Activated T-cell treated with anti-CD3 and anti-CD28 coated beads for 48 hours (primary cell): ENCODE measurements around the gene BCL2L2.
A peak's percentile ranks its signal among the peaks of the same experiment; 100 is the strongest.

Experiments
- DNase-seq: peaks from one replicate; pipeline ENCODE4 v3.0.0-alpha.2; 2020; ENCODE audit warnings: low read depth

BCL2L2 gene

DNA sequence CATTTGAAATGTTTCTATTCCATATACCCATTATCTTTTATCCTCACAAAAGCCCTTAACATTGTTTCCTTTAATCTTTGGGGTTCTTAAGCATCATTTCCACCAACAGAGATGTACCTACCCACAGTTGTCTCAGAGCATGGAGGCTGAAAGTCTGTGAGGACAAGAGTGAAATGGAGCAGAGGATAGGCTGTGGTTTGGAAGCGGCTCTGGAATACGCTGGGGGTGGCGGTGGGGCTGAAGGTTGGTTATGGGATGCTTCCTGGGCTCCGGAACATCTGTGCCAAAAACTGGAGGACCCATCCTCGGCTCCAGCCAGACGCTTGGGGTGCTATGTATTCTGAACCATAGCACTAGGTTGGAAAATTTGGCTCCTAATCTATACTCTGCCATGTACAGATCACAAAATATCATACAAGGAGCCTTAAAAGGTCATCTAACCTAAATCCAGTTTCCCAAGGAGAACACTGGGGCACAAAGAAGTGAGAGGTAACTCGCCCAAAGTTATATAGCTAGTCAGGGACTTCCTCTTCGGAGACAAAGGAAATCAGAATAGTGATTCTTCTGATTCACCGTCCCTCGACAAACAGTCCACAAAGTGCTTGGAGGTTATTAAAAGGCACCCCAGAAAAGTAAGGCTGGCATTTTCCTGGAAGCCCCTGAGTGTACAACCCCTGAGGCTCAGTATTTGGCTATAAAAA is 6.5 kb upstream of the BCL2L2 start:
- no peak for DNase-seq

DNA sequence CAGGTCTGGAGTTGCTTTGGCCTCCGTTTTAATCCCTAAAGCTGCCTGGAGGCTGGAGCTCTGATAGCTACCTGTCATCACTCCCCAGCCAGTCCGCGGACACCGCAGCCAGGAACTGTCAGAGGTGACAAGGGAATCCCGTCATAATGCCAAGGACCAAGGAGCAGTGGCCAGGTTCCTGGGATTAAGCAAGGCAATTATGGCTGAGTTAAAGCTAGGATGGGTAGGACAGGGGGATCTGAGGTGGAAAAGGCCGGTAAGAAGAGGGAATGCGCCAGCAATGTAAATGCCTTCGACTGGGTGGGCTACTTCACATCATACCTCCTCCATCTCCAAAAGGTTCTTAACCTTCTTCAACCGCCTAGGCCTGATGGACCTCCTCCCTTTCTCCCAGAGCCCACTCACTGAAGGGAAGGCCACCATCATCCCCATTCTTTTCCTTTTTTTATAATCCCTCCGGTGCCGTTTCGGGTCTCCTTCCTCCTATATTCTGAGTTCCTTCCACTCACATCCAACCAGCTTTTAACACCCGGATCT is 5.9 kb upstream of the BCL2L2 start:
- no peak for DNase-seq

DNA sequence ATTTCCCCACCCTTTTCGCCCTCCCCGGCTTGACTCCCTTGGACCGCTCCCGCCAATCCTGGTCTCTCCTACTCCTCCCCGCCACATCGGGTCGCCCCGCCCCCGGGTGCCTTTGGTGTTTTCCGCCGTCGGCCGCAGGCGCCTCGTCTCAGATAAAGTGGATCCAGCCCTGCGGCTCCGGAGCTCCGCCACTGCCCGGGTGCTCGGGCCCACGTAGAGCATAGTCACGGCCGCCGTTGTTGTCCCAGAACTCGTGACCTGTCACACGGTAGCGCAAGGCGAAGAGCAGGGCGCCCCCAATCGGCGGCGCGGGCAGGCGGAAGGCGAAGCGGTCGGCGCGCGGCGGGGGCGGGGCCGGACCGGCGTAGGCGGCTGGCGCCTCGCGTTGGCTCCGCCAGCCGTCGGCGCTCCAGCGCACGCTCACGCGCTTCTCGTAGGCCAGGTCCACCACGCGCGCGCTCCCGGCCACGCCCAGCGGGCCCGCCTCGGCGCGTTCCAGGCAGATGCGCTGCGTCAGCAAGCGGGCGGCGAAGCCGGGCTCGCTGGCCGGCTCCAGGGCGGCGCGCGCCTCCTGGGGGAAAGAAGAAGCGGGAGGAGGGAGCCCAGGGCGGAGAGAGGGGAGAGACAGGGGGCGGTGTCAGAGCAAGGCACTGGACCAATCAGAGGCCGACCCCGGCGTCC is 5.2 kb upstream of the BCL2L2 start:
- DNase-seq = peak; percentile 100

DNA sequence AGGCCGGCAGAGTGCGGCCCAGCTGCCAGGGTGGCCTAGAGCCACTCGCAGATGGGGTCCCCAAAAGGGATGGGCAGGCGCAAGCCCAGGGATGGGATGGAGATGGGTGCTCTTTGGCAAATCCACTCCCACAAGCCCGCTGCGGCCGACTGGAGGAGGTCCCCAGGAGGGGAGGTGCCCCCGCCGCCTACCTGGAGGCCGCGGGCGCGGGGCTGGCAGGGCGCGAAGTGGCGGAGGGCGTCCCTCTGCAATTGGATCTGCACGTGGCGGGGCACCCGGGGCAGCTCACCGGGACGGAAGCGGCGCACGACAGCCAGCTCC is 4.7 kb upstream of the BCL2L2 start:
- no peak for DNase-seq

DNA sequence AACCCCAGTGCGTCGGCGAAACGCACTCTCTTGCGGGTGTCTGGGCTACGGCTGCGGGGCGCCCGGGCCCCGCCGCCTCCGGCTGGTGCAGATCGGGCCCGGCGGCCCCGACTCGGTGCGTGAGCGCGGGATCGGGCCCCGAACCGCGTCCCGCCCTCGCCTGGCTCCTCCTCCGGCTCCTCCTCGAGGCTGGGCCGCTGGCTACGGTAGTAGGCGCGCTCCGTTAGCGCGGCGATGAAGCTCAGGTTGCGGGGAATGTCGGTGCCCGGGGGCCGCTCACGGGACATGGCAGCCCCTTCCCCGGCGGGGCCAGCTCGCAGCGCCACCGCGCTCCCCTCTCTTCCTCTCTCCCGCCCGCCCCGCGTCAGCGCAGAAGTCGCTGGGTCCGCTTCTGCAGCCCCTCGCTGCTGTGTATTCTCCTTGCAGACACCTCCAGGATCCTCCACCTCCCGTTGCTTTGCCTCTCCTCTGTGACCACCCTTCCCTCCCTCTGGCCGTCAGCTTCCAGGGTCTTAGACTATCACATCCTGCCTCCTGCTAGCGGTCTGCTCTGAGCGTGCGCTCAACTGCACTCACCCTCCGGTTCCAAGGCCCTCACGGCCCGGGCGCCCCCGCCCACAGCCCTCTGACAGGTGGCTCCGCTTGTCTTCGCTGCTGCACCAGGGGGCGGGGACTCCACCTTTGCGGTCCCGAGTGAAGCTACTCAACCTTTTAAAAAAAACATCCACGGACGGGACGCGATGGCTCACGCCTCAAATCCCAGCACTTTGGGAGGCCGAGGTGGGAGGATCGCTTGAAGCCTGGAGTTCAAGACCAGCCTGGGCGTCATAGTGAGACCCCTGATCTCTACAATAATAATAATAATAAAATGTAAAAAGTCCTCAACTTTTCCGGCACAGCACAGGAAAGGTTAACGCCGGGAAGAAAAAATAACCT is 4.1 kb upstream of the BCL2L2 start, which contains the start of gene PPP1R3E:
Gene PPP1R3E (minus strand): TSS at position 570 of the 936 bp plus-strand sequence. CDS start 283 bp downstream, at position 287.
- DNase-seq = peak; percentile 87

DNA sequence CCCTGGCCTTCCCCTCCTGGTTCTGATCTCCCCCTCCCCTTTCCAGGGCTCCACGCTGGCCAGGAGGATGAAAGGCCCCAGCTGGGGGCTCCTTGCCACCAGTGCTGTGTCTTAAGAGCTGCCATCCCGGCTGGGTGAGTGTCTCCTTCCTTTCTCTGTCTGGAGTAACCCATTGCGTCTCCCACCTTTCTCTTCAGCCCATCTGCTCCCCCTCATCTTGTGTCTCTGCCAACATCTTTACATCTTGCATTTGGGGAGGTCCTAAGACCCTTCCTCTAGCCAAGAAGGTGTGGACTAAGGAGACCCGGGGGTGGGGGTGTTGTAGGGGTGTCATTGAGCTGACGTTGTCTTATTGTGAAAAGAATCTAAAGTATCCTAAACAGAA is 505 bp downstream of the BCL2L2 start:
- DNase-seq = no peak

DNA sequence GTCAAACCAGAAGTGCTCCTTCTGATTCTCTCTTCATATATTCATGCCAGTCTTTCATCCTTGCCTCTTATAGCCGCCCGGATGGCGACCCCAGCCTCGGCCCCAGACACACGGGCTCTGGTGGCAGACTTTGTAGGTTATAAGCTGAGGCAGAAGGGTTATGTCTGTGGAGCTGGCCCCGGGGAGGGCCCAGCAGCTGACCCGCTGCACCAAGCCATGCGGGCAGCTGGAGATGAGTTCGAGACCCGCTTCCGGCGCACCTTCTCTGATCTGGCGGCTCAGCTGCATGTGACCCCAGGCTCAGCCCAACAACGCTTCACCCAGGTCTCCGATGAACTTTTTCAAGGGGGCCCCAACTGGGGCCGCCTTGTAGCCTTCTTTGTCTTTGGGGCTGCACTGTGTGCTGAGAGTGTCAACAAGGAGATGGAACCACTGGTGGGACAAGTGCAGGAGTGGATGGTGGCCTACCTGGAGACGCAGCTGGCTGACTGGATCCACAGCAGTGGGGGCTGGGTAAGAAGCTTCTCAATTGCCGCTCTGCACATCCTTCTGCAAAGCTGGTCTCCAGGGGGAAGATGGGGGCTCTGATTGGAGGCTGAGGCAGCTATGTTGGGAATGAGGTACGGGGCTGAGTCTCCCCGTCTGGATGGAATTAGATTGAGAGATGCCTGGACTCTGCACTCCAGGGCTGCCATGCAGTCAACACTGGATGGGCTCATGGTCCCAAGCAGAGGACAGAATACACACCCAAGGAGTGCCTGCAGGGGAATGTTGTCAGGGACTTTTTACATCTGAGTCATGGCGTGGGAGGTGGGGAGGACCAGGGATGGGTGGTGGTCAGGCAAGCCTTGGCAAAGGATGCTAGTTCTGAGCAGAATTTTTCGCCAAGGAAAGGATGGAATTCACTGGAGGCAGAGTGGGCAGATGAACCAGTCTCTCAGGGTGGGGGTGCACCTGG is 1.3 kb downstream of the BCL2L2 start:
- no peak for DNase-seq

DNA sequence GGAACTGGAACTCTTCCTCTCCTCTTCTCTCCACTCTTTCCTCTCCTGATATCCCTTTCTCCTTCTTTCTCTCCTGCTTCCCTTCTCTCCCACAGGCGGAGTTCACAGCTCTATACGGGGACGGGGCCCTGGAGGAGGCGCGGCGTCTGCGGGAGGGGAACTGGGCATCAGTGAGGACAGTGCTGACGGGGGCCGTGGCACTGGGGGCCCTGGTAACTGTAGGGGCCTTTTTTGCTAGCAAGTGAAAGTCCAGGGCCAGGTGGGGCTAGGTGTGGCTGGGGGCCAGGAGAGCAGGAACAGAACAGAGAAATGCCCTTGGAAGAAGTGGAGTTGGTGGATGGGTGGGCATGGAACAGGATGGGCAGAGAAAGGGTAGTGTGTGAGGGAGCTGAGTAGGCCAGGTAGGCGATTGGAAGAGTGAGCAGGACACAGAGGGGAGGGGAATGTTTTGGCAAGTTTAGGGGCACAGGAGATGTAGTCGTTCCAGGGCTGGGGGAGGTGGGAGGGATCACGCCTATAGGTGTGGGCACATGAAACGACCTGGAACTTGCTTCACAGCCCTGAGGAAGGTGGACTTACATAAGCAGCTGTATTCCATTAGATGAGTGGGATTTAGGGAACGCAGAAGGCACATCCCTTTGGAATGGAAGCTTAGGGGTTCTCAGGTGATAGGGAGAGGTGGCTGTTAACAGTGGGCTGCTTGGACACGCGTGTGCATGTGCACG is 2.2 kb downstream of the BCL2L2 start:
- no peak for DNase-seq

DNA sequence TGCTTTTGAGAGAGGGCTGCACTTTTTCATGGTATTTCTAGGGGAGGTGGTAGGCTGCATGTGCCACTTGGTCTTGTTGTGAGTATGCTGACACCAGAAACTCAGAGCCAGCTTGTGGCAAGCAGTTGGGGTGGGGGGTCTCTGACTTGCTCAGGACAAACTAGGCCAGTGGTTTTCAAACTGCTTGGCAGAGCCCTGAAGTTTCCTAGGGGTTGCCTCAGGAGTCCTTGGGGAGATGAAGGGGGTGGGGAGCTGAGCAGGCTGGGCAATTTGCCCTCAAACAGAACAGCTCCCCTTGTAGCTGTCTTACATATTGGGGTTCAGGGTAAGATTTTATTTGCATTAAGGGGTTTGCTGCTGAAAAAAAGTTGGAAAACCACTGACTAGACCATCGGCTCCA is 3.9 kb downstream of the BCL2L2 start:
- DNase-seq = no peak

DNA sequence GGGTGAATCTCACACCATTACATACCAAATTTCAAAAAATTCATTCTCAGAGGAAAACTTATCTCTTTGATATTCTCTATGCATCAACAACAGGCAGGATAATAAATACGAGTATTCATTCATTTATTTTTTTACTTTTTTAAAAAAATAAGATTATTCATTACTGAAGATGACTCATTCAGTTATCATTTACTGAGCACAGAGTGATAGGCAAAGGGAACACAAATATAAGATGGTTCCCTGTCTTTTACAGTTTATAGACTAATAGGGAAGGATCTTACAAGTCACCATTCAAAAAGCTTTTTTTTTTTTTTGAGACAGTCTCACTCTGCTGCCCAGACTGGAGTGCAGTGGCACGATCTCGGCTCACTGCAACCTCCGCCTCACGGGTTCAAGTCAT is 9.7 kb downstream of the BCL2L2 start:
- DNase-seq = no peak

DNA sequence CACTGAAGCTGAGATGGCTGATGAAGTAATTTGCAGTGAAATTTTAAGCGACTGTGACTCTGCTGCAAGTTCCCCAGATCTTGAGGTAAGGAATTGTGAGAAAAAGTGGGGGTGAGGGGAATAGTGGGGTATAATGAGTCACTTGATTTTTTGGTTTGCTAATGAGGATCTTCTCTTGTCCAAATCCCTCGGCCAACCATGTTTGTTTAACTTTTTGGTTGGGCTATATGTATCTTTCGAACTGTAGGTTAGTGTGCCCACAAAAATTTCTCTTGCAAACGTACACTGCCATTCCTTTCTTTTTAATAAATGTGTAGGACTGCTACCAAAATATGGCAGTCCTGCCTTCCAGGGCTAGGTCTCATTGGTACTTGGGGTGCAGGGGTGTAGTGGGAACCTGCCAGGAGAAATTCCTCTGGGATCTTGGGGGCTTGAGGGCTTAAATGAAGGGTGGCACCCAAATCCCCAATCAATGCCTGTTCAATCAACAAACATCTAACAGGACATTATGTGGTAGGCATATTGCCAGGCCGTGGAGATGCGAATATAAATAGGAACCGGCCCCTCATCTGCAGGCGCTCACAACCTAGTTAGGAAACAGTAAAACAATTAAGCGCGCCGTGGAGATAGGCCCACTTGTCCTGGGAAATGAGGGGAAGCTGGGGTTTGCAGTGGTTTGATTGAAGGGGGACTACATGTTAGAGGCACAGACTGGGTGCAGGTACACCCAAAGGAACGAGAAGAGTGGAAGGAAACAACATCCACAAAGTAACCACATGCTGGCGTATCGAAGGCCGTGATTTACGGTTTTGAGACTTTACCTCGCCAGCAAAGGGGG is 13.3 kb downstream of the BCL2L2 start:
- DNase-seq = no peak

DNA sequence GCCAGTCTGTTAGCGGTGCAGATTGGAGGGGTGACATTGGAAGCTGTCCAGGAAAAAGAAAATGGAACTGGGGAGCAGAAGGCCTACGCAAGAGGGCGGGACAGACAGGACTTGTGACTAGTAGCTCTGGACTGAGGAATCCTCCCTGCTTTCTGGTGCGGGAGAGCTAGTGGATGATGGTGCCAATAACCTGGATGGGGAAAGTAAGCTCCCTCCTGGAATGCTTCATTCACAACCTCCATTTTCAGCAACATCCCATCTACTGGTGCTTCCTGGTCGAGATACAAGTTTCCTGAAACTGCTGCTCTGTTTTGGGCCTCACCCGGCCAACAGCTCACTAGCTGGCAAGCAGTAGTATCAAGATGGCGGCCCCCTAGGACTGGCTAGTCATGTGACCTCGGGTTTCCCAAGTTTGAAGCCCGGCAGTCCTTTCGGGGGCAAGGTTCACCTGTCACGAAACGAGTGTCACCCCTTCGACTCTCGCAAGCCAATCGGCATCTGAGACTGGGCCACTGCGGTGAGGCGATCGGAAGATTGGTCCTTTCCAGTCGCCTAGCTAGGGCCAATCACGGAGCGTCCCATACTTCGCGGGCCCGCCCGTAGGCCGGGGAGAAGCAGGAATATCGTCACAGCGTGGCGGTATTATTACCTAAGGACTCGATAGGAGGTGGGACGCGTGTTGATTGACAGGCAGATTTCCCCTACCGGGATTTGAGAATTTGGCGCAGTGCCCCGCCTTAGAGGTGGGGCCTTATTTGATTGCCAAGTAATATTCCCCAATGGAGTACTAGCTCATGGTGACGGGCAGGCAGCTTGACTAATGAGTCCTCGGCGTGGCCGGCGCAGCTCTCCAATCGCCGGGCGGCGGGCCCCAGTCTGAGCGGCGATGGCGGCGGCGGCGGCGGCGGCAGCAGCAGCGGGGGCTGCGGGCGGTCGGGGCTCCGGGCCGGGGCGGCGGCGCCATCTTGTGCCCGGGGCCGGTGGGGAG is 14.2 kb downstream of the BCL2L2 start, which contains the start of gene PABPN1:
Gene PABPN1 (plus strand): TSS at position 874 of the 988 bp plus-strand sequence. CDS start 13 bp downstream, at position 887.
- peak; percentile 94 for DNase-seq

DNA sequence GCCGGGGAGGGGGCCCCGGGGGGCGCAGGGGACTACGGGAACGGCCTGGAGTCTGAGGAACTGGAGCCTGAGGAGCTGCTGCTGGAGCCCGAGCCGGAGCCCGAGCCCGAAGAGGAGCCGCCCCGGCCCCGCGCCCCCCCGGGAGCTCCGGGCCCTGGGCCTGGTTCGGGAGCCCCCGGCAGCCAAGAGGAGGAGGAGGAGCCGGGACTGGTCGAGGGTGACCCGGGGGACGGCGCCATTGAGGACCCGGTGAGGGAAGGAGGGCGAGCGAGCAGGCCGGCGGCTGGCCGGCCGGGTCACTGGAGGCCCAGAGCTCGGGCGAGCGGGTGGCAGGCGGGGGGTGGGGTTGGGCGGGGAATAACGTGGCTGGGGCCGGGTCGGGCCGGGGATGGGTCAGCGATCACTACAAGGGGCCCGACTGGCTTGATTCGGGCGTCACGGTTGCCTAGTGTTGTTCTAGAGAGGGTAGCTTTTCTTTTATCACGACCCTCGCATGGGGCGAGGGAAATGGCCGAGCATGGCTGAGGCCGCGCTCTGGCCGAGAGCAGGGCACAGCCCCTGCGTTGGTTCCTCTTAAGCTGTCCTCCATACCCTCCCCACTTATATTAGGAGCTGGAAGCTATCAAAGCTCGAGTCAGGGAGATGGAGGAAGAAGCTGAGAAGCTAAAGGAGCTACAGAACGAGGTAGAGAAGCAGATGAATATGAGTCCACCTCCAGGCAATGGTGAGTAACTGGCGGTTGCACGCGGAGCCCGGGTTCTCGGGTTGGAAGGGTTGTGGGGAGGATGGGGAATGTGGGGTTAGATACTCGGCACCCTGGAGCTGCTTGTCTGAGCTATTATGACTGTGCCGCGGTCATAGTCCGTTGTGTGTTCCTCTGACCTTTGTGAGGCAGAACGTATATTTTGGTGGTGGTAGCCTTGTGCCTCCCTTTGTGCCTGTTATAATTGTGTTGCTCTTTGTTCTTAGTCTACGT is 15.2 kb downstream of the BCL2L2 start:
- DNase-seq = peak; percentile 62

DNA sequence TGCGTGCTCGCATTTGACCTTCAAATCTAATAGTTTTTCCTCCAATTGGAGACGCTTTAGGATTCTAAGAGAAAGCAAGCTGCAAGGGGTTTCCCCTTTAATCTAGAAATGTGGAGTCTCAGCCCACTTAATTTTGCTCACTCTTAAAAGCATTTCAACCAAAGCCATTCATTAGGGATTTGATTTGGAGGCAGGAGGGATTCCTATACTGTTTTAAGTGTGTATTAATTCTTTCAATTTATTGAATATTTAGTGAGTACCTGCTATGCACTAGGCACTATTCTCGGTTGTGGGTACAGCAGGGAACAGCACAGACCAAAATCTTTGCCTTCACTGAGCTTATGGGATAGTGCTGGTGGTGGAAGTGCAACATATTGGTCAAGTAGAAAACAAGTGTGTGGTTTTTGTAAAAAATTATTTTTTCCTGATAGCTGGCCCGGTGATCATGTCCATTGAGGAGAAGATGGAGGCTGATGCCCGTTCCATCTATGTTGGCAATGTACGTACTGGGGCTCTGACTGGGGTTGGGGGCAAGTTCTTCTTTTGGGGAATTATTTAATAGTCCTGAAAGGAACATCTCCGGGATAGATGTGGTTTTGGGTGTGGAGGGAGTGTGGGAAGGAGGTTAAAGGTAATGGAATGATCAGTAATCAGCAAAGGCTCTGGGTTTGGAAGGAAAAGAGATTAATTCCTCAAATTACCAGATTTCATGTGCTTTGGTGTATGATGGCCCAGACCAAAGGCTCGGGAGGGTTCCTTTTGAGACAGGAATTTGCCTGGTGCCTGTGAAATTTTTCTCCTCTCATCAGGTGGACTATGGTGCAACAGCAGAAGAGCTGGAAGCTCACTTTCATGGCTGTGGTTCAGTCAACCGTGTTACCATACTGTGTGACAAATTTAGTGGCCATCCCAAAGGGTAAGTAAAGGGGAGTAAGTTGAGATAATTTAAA is 16.2 kb downstream of the BCL2L2 start:
- DNase-seq = no peak

DNA sequence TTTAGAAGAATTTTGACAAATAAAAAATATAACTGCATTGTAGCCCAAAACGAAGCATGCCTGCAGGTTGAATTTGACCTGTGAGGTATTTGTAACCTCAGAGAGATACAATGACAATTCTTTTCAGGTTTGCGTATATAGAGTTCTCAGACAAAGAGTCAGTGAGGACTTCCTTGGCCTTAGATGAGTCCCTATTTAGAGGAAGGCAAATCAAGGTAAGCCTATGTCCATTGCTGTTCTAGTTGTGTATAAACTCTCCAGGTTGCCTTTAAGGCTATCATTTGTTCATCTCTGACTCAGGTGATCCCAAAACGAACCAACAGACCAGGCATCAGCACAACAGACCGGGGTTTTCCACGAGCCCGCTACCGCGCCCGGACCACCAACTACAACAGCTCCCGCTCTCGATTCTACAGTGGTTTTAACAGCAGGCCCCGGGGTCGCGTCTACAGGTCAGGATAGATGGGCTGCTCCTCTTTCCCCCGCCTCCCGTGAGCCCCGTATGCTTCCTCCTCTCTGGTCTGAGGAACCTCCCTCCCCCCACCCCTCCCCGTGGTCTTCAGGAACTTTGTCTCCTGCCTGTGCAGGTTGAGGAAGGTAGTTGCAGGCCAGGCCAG is 17.3 kb downstream of the BCL2L2 start:
- DNase-seq = no peak

DNA sequence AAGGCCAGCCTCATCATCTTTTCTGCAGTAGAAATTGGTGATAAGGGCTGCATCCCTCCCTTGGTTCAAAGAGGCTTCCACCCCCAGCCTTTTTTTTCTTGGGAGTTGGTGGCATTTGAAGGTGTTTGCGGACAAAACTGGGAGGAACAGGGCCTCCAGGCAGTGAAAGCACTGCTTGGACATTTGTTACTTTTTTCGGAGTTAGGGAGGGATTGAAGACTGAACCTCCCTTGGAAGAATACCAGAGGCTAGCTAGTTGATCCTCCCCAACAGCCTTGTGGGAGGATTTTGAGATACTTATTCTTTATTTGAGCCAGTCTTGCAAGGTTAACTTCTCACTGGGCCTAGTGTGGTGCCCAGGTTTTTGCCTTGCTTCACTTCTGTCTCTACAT is 17.8 kb downstream of the BCL2L2 start:
- DNase-seq = no peak
